Muscle of leg (tissue), 16 donors: ENCODE measurements around the gene STYXL2. TPM values are rescaled to one million over a fixed set of nuclear protein-coding genes. Genes with fewer than 3 reads are reported as not detected.

Experiments used
- DNase-seq: peaks from one replicate; pipeline ENCODE4 v3.0.0; 2013
- H3K27ac ChIP-seq: one replicate; pipeline ENCODE4 v1.5.1; 2013; ENCODE audit warnings: mild to moderate bottlenecking, low read length, control low read depth
- H3K27me3 ChIP-seq: one replicate; pipeline ENCODE4 v1.6.1; 2013; ENCODE audit warnings: low read length; ENCODE audit not compliant: control insufficient read depth, insufficient read depth
- H3K36me3 ChIP-seq: one replicate; pipeline ENCODE4 v1.6.1; 2013; ENCODE audit warnings: low read length; ENCODE audit not compliant: control insufficient read depth, insufficient read depth
- H3K4me1 ChIP-seq: one replicate; pipeline ENCODE4 v1.6.1; 2013; ENCODE audit warnings: low read length; ENCODE audit not compliant: control insufficient read depth, insufficient read depth
- H3K4me3 ChIP-seq: one replicate; pipeline ENCODE4 v1.5.1; 2013; ENCODE audit warnings: low read length, control low read depth
- H3K9me3 ChIP-seq: replicated peaks from 2 replicates; pipeline ENCODE4 v1.6.1; 2013; ENCODE audit warnings: low read depth, low read length; ENCODE audit not compliant: control insufficient read depth
- WGBS: methylation state at CpG from one replicate; pipeline ENCODE4 v1.1.5; 2013; ENCODE audit warnings: missing lambda C conversion rate; ENCODE audit not compliant: insufficient coverage; 5-methylcytosine and 5-hydroxymethylcytosine counted together
- long read RNA-seq, 11 donors: transcript quantifications; one replicate each; lab custom pipeline, GENCODE V29; 2026
- polyA plus RNA-seq, 8 donors: library from polyadenylated mRNA; unstranded; fragments of 120-200 nt; gene quantifications; one replicate each; pipeline versions ENCODE4 v1.2.1 to v1.2.3, GENCODE V29; 2013; ENCODE audit warnings: inconsistent platforms in 1 of 8, low replicate concordance in 1 of 8; ENCODE audit not compliant: insufficient read length in 8 of 8, insufficient read depth in 1 of 8
- total RNA-seq: library from RNA; stranded (reverse); fragments of 120-200 nt; gene quantifications from one replicate; pipeline ENCODE4 v1.2.4, GENCODE V29; 2013

The STYXL2 gene
- total RNA-seq (49.6 TPM), polyA plus RNA-seq (100 to 1,000 TPM in 3 of 8 donors, 10 to 100 TPM in 5; 73.9 to 119 (median 98.0) TPM)
- long read RNA-seq, donor 1, full-length matches to known transcripts = 4 of 16 reads
- long read RNA-seq, donor 1, partial matches to known transcripts = 12 of 16 reads
- long read RNA-seq, donor 1, other reads (novel, unspliced or antisense) = 0 of 16 reads
- long read RNA-seq, donor 2 = 0 reads
- long read RNA-seq, donor 3, full-length matches to known transcripts = 23 of 54 reads
- long read RNA-seq, donor 3, partial matches to known transcripts = 31 of 54 reads
- long read RNA-seq, donor 3, other reads (novel, unspliced or antisense) = 0 of 54 reads
- long read RNA-seq, donor 4, full-length matches to known transcripts = 7 of 20 reads
- long read RNA-seq, donor 4, partial matches to known transcripts = 13 of 20 reads
- long read RNA-seq, donor 4, other reads (novel, unspliced or antisense) = 0 of 20 reads
- long read RNA-seq, donor 5, full-length matches to known transcripts = 9 of 36 reads
- long read RNA-seq, donor 5, partial matches to known transcripts = 27 of 36 reads
- long read RNA-seq, donor 5, other reads (novel, unspliced or antisense) = 0 of 36 reads
- long read RNA-seq, donor 6, full-length matches to known transcripts = 9 of 27 reads
- long read RNA-seq, donor 6, partial matches to known transcripts = 18 of 27 reads
- long read RNA-seq, donor 6, other reads (novel, unspliced or antisense) = 0 of 27 reads
- long read RNA-seq, donor 7, full-length matches to known transcripts = 7 of 23 reads
- long read RNA-seq, donor 7, partial matches to known transcripts = 16 of 23 reads
- long read RNA-seq, donor 7, other reads (novel, unspliced or antisense) = 0 of 23 reads
- long read RNA-seq, donor 8, partial matches to known transcripts = 7 of 7 reads
- long read RNA-seq, donor 8, other reads (novel, unspliced or antisense) = 0 of 7 reads
- long read RNA-seq, donor 9, full-length matches to known transcripts = 6 of 24 reads
- long read RNA-seq, donor 9, partial matches to known transcripts = 18 of 24 reads
- long read RNA-seq, donor 9, other reads (novel, unspliced or antisense) = 0 of 24 reads
- long read RNA-seq, donor 10, full-length matches to known transcripts = 3 of 10 reads
- long read RNA-seq, donor 10, partial matches to known transcripts = 7 of 10 reads
- long read RNA-seq, donor 10, other reads (novel, unspliced or antisense) = 0 of 10 reads
- long read RNA-seq, donor 11, full-length matches to known transcripts = 6 of 56 reads
- long read RNA-seq, donor 11, partial matches to known transcripts = 50 of 56 reads
- long read RNA-seq, donor 11, other reads (novel, unspliced or antisense) = 0 of 56 reads

DNA sequence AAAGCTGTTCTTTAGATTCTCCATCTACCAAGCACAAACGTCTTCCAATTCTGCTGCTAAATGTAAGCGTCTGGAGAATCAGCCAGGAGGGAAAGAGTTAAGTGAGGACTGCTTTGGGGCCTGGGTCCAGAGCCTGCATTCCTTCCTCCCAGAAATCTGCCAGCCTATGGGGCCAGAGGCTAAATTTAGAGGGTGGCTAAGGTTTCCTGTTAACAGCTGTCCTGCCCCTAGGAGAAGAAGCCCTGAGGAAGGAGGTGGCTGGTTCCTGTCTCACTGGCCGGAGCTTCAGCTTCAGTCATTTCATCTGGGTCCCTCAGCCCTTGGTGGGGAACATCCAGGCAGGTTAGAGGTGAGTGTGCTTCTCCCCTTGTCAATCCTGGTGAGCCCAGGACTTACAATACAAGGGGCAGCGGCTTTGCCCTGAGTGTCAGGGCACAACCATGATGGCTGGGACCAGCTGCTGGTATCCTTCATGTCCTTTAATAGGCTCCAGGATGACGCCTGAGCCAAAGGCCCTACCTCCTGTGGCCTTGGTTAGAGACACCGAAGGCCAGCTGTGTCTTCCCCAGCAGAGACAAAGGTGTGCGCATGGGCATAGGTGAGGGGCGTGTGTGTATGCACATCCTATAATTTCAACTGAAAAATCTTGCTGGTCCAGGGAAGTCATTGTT, at the start of gene STYXL2:
TSS of gene STYXL2 (plus strand) at position 230 of the 671 bp plus-strand sequence. CDS start 775 bp downstream, outside the sequence.
- no peaks in the 10 kb centered on the region for H3K27me3 ChIP-seq
- H3K27ac ChIP-seq = peak within 1 kb of the TSS; percentile 93
- H3K4me1 ChIP-seq = peaks cover 25% of the 10 kb centered on the region
- peak within 1 kb of the TSS; percentile 55 for H3K4me3 ChIP-seq
- no peaks in the 10 kb centered on the region for H3K9me3 ChIP-seq
- DNase-seq = peak; percentile 87
- WGBS = 28% methylated on average over 3 of the region's 8 CpGs
- H3K36me3 ChIP-seq = no peaks in the 10 kb centered on the region

DNA sequence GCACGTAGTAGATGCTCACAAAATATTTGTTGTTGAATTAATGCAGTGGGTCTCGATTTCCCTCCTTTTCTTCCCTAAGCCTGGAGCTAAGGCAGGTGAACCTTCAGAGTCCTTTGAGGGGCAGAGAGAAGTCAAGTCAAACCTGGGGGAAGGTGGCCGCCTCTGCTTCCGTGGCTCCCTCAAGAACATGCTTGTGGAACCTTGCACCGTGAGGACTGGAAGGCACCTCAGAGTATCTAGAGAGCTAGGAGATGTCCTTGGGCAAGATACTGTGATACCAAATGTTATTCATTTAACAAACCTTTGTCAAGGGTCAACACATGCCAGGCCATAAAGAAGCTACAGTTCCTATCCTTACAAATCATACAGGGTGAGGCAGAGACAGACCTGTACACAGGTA, 42.0 kb upstream of the STYXL2 start:
- H3K27ac ChIP-seq = no peak overlapping the region
- H3K9me3 ChIP-seq = no peaks in the 10 kb centered on the region
- H3K27me3 ChIP-seq = no peaks in the 10 kb centered on the region
- H3K4me1 ChIP-seq = no peaks in the 10 kb centered on the region
- DNase-seq = no peak
- H3K4me3 ChIP-seq = no peak overlapping the region
- 100% methylated on average over 2 of the region's 5 CpGs for WGBS
- H3K36me3 ChIP-seq = no peaks in the 10 kb centered on the region

DNA sequence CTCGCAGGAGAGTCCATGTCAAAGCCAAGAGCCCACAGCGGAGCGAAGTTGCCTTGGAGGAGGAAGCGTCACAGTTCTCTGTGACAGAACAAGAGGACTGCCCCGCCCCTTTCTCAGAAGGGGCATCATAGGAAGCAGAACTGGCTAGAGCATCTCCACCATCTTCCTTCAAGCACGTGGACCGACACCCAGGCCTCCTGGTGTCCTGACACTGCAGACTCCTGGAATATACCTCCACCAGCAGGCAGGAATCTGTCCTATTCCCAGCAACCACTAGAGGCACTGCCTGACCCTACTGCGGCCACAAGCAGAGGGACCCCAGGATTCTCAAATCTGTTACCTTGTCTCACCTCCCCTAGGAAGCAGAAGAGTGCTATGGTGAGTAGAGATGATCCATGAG, 41.5 kb upstream of the STYXL2 start:
- Histone ChIP-seq H3K4me1 (no peaks in the 10 kb centered on the region), H3K27ac (no peak overlapping the region), H3K9me3 (no peaks in the 10 kb centered on the region), H3K4me3 (no peak overlapping the region), H3K36me3 (no peaks in the 10 kb centered on the region), H3K27me3 (no peaks in the 10 kb centered on the region)
- no peak for DNase-seq
- 73% methylated on average over 7 of the region's 8 CpGs for WGBS

DNA sequence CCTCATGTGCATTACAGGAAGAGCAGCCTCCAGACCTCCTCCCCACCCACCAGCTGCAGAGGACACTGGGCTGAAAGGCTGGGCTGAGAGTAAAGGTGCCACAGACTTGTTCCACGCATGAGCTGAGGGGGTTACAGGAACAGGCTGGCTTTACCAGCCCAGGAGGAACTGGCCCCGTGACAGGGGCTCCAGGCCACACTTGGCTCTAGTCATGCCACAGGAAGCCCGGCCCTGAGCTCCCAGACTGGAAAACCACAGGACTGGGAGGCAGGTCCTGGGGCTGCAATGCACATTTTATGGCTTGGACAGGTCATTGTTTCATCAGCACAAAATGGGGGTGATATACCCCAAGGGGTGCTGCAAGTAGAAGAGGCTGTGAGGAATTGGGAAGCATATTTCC, 39.3 kb upstream of the STYXL2 start:
- Histone ChIP-seq H3K4me1 (peaks cover 6% of the 10 kb centered on the region), H3K9me3 (no peaks in the 10 kb centered on the region), H3K36me3 (no peaks in the 10 kb centered on the region), H3K27me3 (peaks cover 2% of the 10 kb centered on the region), H3K4me3 (no peak overlapping the region), H3K27ac (no peak overlapping the region)
- WGBS = 63% methylated on average over 3 of the region's 3 CpGs
- no peak for DNase-seq

DNA sequence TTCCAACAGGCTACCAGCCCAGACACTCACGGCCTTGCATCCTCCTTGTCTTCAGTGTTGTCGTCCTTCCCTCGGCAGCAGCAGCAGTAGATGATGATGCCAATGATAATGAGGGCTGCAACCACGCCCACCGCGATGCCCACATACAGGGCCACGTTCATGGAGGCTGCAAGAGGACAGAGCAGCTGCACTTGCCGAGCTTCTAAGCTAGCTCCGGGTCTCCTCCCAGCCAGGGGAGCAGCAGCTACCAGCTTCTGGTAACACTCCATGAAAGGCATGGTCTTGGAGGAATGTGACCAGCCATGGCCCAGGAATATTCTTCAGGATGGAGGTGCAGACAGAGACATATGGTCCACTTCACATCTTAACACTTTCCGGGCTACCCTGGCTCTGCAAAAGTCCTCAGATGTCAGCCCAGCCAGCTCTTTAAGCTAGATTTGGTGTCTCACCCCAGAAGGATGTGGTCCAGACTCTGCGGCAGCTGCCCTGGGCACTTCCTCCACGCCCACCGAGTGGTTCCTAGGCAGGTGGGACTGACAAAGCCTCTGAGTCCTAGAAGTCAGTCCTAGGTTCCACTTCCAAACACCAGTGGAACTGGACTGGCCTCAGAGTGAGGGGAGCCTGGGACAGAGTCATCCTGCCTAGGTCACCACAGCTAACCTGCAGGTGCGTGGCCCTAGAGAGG, 38.8 kb upstream of the STYXL2 start:
- Histone ChIP-seq H3K27me3 (peaks cover 2% of the 10 kb centered on the region), H3K4me3 (no peak overlapping the region), H3K4me1 (peaks cover 6% of the 10 kb centered on the region), H3K9me3 (no peaks in the 10 kb centered on the region), H3K36me3 (no peaks in the 10 kb centered on the region), H3K27ac (no peak overlapping the region)
- WGBS = 72% methylated on average over 8 of the region's 14 CpGs
- no peak for DNase-seq

DNA sequence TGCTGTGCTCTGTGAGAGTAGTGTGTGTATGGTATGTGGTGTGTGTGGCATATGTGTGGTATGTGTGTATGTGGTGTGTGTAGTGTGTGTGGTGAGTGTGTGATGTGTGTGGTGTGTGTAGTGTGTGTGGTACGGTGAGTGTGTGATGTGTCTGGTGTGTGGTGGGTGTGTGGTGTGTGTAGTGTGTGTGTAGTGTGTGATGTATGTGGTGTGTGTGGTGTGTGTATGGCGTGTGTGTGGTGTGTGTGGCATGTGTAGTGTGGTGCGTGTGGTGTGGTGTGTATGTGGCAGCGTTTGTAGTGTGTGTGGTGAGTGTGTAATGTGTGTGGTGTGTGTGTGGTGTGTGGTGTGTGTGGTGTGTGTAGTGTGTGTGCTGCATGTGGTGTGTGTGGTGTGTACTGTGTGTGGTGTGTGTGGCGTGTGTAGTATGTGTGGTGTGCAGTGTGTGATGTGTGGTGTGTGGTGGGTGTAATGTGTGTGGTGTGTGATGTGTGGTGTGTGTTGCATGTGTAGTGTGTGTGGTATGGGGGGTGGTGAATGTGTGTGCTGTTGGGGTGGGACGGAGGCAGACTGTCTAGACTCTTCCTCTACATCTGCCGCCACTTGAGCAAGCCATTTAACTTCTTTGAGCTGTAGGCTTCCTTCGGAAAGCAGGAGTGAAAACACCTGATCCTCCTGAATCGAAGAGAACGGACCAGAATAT, 37.2 kb upstream of the STYXL2 start:
- 63% methylated on average over 4 of the region's 10 CpGs for WGBS
- no peaks in the 10 kb centered on the region for H3K36me3 ChIP-seq
- peaks cover 2% of the 10 kb centered on the region for H3K27me3 ChIP-seq
- no peaks in the 10 kb centered on the region for H3K9me3 ChIP-seq
- no peak overlapping the region for H3K4me3 ChIP-seq
- peaks cover 6% of the 10 kb centered on the region for H3K4me1 ChIP-seq
- no peak overlapping the region for H3K27ac ChIP-seq
- DNase-seq = no peak

DNA sequence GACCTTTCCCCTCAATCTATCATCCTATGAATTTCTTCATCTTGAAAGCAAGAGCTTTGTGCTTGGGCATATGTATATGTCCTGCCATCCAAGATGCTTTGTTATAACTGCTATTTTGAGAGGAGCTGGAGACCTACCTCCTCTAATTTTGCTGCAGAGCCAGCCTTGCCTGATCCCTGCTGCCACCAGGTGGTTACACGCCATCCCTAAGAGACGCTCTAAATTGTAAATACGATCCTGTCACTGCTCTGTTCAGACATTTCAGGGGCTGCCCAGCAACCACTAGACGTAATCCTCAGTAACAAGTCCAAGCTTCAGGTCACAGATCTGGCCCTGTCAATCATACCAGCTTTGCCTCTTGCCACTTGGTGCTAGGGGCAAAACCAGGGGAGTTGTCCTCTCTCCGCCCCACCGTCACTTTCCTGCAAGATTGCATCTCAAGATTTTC, 36.6 kb upstream of the STYXL2 start:
- no peak overlapping the region for H3K4me3 ChIP-seq
- H3K4me1 ChIP-seq = peaks cover 6% of the 10 kb centered on the region
- DNase-seq = peak; percentile 49
- H3K27me3 ChIP-seq = peaks cover 2% of the 10 kb centered on the region
- WGBS = 8% methylated on average over 4 of the region's 6 CpGs
- no peaks in the 10 kb centered on the region for H3K9me3 ChIP-seq
- H3K36me3 ChIP-seq = no peaks in the 10 kb centered on the region
- H3K27ac ChIP-seq = no peak overlapping the region

DNA sequence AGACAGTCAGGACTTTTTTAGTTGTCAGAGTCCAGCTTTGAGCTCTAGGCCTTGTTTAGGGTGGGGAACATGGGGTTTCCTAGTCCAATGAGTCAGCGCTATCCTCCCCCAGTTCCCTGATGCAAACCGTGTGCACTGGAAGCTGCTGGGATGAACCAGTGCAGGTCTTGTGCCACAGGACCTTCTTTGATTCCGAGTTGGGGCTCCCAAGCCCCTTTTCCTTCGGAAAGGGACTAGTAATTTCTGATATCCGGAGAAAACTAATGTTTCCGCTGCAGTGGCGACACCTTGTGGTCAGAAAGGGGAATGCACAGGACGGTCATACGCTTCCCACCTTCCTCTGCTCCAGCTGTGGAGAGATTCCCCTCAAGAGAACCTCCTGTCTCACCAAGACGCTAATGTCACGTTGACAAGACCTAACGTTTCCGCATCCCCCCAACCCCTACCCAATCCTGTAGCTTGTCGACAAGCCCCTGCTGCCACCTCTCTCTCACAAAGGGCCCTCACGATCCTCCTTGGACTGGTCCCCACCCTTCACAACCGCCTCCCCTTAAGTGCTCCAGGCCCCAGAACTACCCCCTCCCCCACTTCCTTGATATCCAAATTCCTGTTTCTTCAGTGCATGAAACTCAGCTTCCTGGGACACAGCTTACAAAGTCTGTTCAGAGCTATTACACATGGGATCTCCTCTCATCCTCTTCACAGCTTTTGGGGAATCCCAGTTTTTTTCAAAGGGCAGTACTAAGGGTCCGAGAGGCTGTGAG, 34.6 kb upstream of the STYXL2 start:
- peaks cover 2% of the 10 kb centered on the region for H3K27me3 ChIP-seq
- no peaks in the 10 kb centered on the region for H3K36me3 ChIP-seq
- no peak overlapping the region for H3K27ac ChIP-seq
- peaks cover 6% of the 10 kb centered on the region for H3K4me1 ChIP-seq
- WGBS = 9% methylated on average over 15 of the region's 17 CpGs
- H3K9me3 ChIP-seq = no peaks in the 10 kb centered on the region
- H3K4me3 ChIP-seq = no peak overlapping the region
- peak; percentile 70 for DNase-seq
